ENCODE data around the gene LRRC71. TPM values are rescaled to one million over a fixed set of nuclear protein-coding genes. Genes with fewer than 3 reads are reported as not detected.
A peak's percentile ranks its signal among the peaks of the same experiment; 100 is the strongest.

LRRC71 gene
- not detected for total RNA-seq

GRCh38 chr1:156920233-156921052, at the start of gene LRRC71:
LRRC71 (plus strand) TSS chr1:156920632; CDS start chr1:156920804, 172 bp downstream.
- H3K27ac ChIP-seq = no peak within 1 kb of the TSS
- H3K27me3 ChIP-seq = peaks cover 0 to 18% of the 10 kb centered on the region in 2 donors
- H3K9me3 ChIP-seq = no peaks in the 10 kb centered on the region
- peaks cover 0 to 21% (median 0%) of the 10 kb centered on the region in 4 donors for H3K4me1 ChIP-seq
- TF ChIP-seq, protein P1, sequence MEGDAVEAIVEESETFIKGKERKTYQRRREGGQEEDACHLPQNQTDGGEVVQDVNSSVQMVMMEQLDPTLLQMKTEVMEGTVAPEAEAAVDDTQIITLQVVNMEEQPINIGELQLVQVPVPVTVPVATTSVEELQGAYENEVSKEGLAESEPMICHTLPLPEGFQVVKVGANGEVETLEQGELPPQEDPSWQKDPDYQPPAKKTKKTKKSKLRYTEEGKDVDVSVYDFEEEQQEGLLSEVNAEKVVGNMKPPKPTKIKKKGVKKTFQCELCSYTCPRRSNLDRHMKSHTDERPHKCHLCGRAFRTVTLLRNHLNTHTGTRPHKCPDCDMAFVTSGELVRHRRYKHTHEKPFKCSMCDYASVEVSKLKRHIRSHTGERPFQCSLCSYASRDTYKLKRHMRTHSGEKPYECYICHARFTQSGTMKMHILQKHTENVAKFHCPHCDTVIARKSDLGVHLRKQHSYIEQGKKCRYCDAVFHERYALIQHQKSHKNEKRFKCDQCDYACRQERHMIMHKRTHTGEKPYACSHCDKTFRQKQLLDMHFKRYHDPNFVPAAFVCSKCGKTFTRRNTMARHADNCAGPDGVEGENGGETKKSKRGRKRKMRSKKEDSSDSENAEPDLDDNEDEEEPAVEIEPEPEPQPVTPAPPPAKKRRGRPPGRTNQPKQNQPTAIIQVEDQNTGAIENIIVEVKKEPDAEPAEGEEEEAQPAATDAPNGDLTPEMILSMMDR (IDR thresholded peaks at IDR 0.05) = peak in 5 of 6 experiments; percentile 4 to 83 (median 69)
- TF ChIP-seq POLR2A (IDR thresholded peaks at IDR 0.05) = no peak
- peak in 2 of 3 donors; percentile 70 to 85 for DNase-seq
- no peaks in the 10 kb centered on the region for H3K36me3 ChIP-seq
- peak within 1 kb of the TSS in 1 of 4 donors; percentile 2 for H3K4me3 ChIP-seq

DNA sequence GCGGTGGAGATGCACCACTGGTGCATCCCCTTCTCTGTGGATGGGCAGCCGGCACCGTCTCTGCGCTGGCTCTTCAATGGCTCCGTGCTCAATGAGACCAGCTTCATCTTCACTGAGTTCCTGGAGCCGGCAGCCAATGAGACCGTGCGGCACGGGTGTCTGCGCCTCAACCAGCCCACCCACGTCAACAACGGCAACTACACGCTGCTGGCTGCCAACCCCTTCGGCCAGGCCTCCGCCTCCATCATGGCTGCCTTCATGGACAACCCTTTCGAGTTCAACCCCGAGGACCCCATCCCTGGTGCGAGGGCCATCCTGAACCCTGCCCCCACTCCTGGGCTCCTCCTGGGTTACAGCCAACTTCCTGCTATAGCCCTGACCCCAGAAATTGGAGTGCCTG, 46.8 kb upstream of the LRRC71 start:
- TF ChIP-seq POLR2A (IDR thresholded peaks at IDR 0.05) = no peak
- TF ChIP-seq, protein P1 (IDR thresholded peaks at IDR 0.05) = no peak
- no peaks in the 10 kb centered on the region for H3K27me3 ChIP-seq

GRCh38 chr1:156874142-156874541, 46.3 kb upstream of the LRRC71 start:
- no peaks in the 10 kb centered on the region for H3K27me3 ChIP-seq
- DNase-seq = no peak
- no peak overlapping the region for H3K27ac ChIP-seq
- H3K4me1 ChIP-seq = no peaks in the 10 kb centered on the region
- no peaks in the 10 kb centered on the region for H3K36me3 ChIP-seq
- TF ChIP-seq, protein P1 (IDR thresholded peaks at IDR 0.05) = no peak
- TF ChIP-seq POLR2A (IDR thresholded peaks at IDR 0.05) = no peak
- H3K4me3 ChIP-seq = no peak overlapping the region
- no peaks in the 10 kb centered on the region for H3K9me3 ChIP-seq

More for the DNA sequence above, 46.8 kb upstream of the LRRC71 start:
- Histone ChIP-seq H3K9me3 (no peaks in the 10 kb centered on the region), H3K4me1 (no peaks in the 10 kb centered on the region), H3K36me3 (no peaks in the 10 kb centered on the region), H3K4me3 (no peak overlapping the region), H3K27ac (no peak overlapping the region)
- no peak for DNase-seq

DNA sequence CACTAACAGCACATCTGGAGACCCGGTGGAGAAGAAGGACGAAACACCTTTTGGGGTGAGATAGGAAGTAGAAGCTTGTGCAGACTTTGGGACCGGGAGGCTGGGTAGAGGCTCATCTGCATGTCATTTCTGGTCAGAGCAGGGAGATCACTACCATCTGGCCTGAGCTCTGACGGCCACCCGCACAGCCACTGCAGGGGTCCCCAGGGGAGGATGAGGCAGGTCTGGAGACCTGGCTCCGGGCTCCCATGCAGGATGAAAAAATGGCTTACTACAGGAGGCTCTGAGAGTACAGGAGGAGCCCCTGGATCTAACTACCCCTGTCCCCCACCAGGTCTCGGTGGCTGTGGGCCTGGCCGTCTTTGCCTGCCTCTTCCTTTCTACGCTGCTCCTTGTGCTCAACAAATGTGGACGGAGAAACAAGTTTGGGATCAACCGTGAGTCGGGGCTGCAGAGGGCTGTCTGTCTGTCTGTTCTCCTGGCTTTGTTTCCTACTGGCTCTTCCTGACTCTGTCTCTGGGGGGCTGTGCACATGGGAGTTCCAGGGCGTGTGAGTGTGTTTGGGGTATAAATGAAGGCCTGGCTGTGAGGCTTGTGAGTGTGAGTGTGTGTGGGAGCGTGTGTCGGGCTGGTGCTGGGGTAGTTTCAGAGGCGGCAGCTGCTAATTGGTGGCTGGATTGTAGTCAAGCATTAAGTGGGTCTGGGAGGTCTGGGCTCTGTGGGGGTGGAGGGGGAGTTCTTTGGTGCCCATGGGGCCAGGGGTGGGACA, 45.7 kb upstream of the LRRC71 start:
- no peaks in the 10 kb centered on the region for H3K9me3 ChIP-seq
- no peak for DNase-seq
- no peaks in the 10 kb centered on the region for H3K4me1 ChIP-seq
- no peaks in the 10 kb centered on the region for H3K36me3 ChIP-seq
- H3K27me3 ChIP-seq = no peaks in the 10 kb centered on the region
- TF ChIP-seq POLR2A (IDR thresholded peaks at IDR 0.05) = no peak
- TF ChIP-seq, protein P1 (IDR thresholded peaks at IDR 0.05) = no peak
- no peak overlapping the region for H3K4me3 ChIP-seq
- no peak overlapping the region for H3K27ac ChIP-seq

DNA sequence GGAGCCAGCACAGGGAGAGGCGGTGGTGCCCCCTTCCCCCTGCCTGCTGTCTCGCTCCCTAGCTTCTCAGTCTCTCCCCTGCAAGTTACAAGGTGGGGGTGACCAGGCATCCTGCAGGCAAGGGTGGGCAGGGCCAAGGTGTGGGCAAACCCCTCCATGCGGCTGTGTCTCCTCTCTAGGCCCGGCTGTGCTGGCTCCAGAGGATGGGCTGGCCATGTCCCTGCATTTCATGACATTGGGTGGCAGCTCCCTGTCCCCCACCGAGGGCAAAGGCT, 45.2 kb upstream of the LRRC71 start:
- Histone ChIP-seq H3K36me3 (no peaks in the 10 kb centered on the region), H3K9me3 (no peaks in the 10 kb centered on the region), H3K27ac (no peak overlapping the region), H3K4me3 (no peak overlapping the region), H3K4me1 (no peaks in the 10 kb centered on the region), H3K27me3 (no peaks in the 10 kb centered on the region)
- DNase-seq = no peak
- TF ChIP-seq POLR2A (IDR thresholded peaks at IDR 0.05) = no peak
- TF ChIP-seq, protein P1 (IDR thresholded peaks at IDR 0.05) = no peak

All from Peyer's patch (tissue), 4 donors.